Sigmoid colon (tissue), 3 donors: ENCODE data around the gene AFF2.

Source experiments
- CTCF ChIP-seq, 4 experiments: fragments of 450-650 bp in 3 of 4; fragments of 200-600 bp in 1 of 4; IDR thresholded peaks; one replicate each; pipeline ENCODE4 v1.5.1; 2016 to 2019; ENCODE audit warnings: antibody characterized with exemption in 4 of 4, mild to moderate bottlenecking in 3 of 4, moderate library complexity in 2 of 4
- POLR2A ChIP-seq, 2 donors: fragments of 450-650 bp; IDR thresholded peaks; one replicate each; pipeline ENCODE4 v1.6.1; 2016; ENCODE audit warnings: antibody characterized with exemption in 2 of 2, mild to moderate bottlenecking in 2 of 2, moderate library complexity in 2 of 2

GRCh38 chrX:149013081-149013480, 512.7 kb downstream of the AFF2 start:
- no peak for TF ChIP-seq CTCF (IDR thresholded peaks at IDR 0.05)
- TF ChIP-seq POLR2A (IDR thresholded peaks at IDR 0.05): no peak
